B cell (primary cell): ENCODE data around the gene FRYL.

Source experiments
- CTCF ChIP-seq: fragments of 200-600 bp; IDR thresholded peaks from one replicate; pipeline ENCODE4 v1.8.0; 2022; ENCODE audit warnings: antibody characterized with exemption, mild to moderate bottlenecking
- EZH2 ChIP-seq: IDR thresholded peaks from 2 replicates; pipeline ENCODE4 v1.6.1; 2012; ENCODE audit warnings: borderline replicate concordance, low read depth, mild to moderate bottlenecking, moderate library complexity, low read length; ENCODE audit not compliant: insufficient read depth, poor library complexity, severe bottlenecking

GRCh38 chr4:48742412-48742811, 37.7 kb downstream of the FRYL start:
- TF ChIP-seq EZH2 (no peak), CTCF (no peak)
